K562 (cell line): ENCODE results near the gene SLC22A15. TPM values are rescaled to one million over a fixed set of nuclear protein-coding genes. Genes with fewer than 3 reads are reported as not detected.

Experiments
- ATAC-seq: fragments of 200-7000 bp; cut with Tn5 transposase; 3 replicates; pipeline ENCODE4 v1.9.1; 2020; ENCODE audit warnings: moderate library complexity
- BruUV-seq: library from RNA; stranded (reverse); fragments of 400-500 nt; replicated peaks from 2 replicates; lab custom pipeline; 2021; lab: Mats Ljungman, UMichigan
- CTCF ChIA-PET: fragments of 300-600 bp; formaldehyde crosslinking; extraction: SDS; loops from one replicate; lab custom pipeline; 2021; ENCODE audit warnings: low intra/inter-chr PET ratio; lab: Yijun Ruan, JAX
- POLR2A ChIA-PET: fragments of 300-600, 350-650 bp; sonication (Branson Sonifier 250); formaldehyde crosslinking; extraction: SDS; loops from one replicate; lab custom pipeline; 2021; ENCODE audit warnings: antibody characterized with exemption, inconsistent platforms; lab: Yijun Ruan, JAX
- DNase-seq, 4 experiments: peaks; one replicate each; pipeline versions ENCODE4 v3.0.0 to v3.0.0-alpha.2; 2011 to 2018; ENCODE audit warnings: low spot score in 3 of 4, mixed read lengths in 3 of 4; ENCODE audit errors: extremely low read depth in 1 of 4
- FAIRE-seq: peaks from 2 replicates; lab custom pipeline; 2011; peaks lifted over from hg19 to GRCh38; lab: Jason Lieb, UNC
- H2AFZ ChIP-seq: 2 replicates; pipeline ENCODE4 v1.6.0; 2011; ENCODE audit warnings: low read depth, low read length, control low read depth, inconsistent platforms
- H3K27ac ChIP-seq: fragments of 200-600 bp; 3 replicates; pipeline ENCODE4 v1.8.0; 2011; ENCODE audit warnings: low read depth, mild to moderate bottlenecking, control low read depth, inconsistent platforms, low read length, moderate library complexity, mixed read lengths; ENCODE audit errors: extremely low read depth
- H3K27me3 ChIP-seq, 2 experiments: fragments of 300-600 bp in 1 of 2; 2 replicates in 1 of 2; 3 replicates in 1 of 2; pipeline versions ENCODE4 v1.6.0 to v1.8.0; 2011; ENCODE audit warnings: inconsistent platforms in 2 of 2, low read length in 2 of 2, mild to moderate bottlenecking in 1 of 2, mixed read lengths in 1 of 2, moderate library complexity in 1 of 2; ENCODE audit not compliant: control insufficient read depth in 2 of 2, insufficient read depth in 2 of 2
- H3K36me3 ChIP-seq: fragments of 300-600 bp; 3 replicates; pipeline ENCODE4 v1.8.0; 2011; ENCODE audit warnings: mild to moderate bottlenecking, low read length, inconsistent platforms; ENCODE audit not compliant: control insufficient read depth, insufficient read depth
- H3K4me1 ChIP-seq, 2 experiments: fragments of 200-600 bp in 1 of 2; replicated peaks in 1 of 2; 2 replicates in 1 of 2; 3 replicates in 1 of 2; pipeline versions ENCODE4 v1.5.1 to v1.8.0; 2011; ENCODE audit warnings: inconsistent platforms in 2 of 2, low read length in 2 of 2, mild to moderate bottlenecking in 1 of 2, mixed read lengths in 1 of 2, moderate library complexity in 1 of 2; ENCODE audit not compliant: control insufficient read depth in 2 of 2, insufficient read depth in 2 of 2
- H3K4me2 ChIP-seq: 2 replicates; pipeline ENCODE4 v1.6.1; 2011; ENCODE audit warnings: low read length, control low read depth, inconsistent platforms, mixed read lengths; ENCODE audit not compliant: insufficient read depth
- H3K4me3 ChIP-seq: fragments of 200-600 bp; sonication (generic), shearing (Covaris generic); 2 replicates; pipeline ENCODE4 v1.5.1; 2016; ENCODE audit warnings: control low read depth, inconsistent platforms
- H3K79me2 ChIP-seq: fragments of 200-600 bp; 3 replicates; pipeline ENCODE4 v1.8.0; 2011; ENCODE audit warnings: low read length, inconsistent platforms; ENCODE audit not compliant: control insufficient read depth, insufficient read depth
- H3K9ac ChIP-seq, 2 experiments: 2 replicates each; pipeline versions ENCODE4 v1.6.0 to v1.6.1; 2011; ENCODE audit warnings: low read depth in 2 of 2, low read length in 2 of 2, control low read depth in 1 of 2, inconsistent platforms in 1 of 2, mild to moderate bottlenecking in 1 of 2, mixed read lengths in 1 of 2; ENCODE audit not compliant: insufficient read depth in 1 of 2
- H3K9me1 ChIP-seq: one replicate; pipeline ENCODE4 v1.6.0; 2011; ENCODE audit warnings: inconsistent platforms, mild to moderate bottlenecking, low read length, moderate library complexity; ENCODE audit not compliant: control insufficient read depth, insufficient read depth
- H3K9me3 ChIP-seq: replicated peaks from 2 replicates; pipeline ENCODE4 v1.5.1; 2011; ENCODE audit warnings: low read depth, low read length, inconsistent platforms; ENCODE audit not compliant: control insufficient read depth, insufficient read depth
- H4K20me1 ChIP-seq: replicated peaks from 2 replicates; pipeline ENCODE4 v1.6.1; 2011; ENCODE audit warnings: low read length, inconsistent platforms, mixed read lengths; ENCODE audit not compliant: control insufficient read depth, insufficient read depth
- ARID3B ChIP-seq: fragments of 250-450 bp; sonication (Bioruptor Pico); IDR thresholded peaks from 2 replicates; pipeline ENCODE4 v1.4.0; 2020; ENCODE audit warnings: borderline replicate concordance
- ASH1L ChIP-seq: fragments of 450-650 bp; IDR thresholded peaks from 2 replicates; pipeline ENCODE4 v1.6.1; 2018; ENCODE audit warnings: borderline replicate concordance, mild to moderate bottlenecking, low read depth; ENCODE audit not compliant: partially characterized antibody
- ATF6 ChIP-seq: sonication (generic); formaldehyde crosslinking; IDR thresholded peaks from 2 replicates; pipeline ENCODE4 v1.4.0; 2020; ENCODE audit warnings: mild to moderate bottlenecking, missing genetic modification reagents
- FOS ChIP-seq: IDR thresholded peaks from 3 replicates; pipeline ENCODE4 v1.6.1; 2011; ENCODE audit not compliant: insufficient read length; ENCODE audit errors: extremely low read depth
- GTF2F1 ChIP-seq: IDR thresholded peaks from 2 replicates; pipeline ENCODE4 v1.6.1; 2011; ENCODE audit warnings: low read depth, low read length, improper control_type of control experiment
- HDAC2 ChIP-seq: fragments of 450-650 bp; IDR thresholded peaks from 2 replicates; pipeline ENCODE4 v1.6.1; 2016; ENCODE audit warnings: mild to moderate bottlenecking
- ID3 ChIP-seq, 2 experiments: fragments of 250-450 bp in 1 of 2; fragments of 450-650 bp in 1 of 2; sonication (Bioruptor Pico) in 1 of 2; IDR thresholded peaks; 2 replicates each; pipeline versions ENCODE4 v1.6.1 to v1.8.0; 2016 to 2021; ENCODE audit warnings: mild to moderate bottlenecking in 2 of 2, moderate library complexity in 2 of 2, missing compliant biosample characterization in 1 of 2, missing genetic modification characterization in 1 of 2
- KDM1A ChIP-seq, 2 experiments: fragments of 450-650 bp; IDR thresholded peaks; 2 replicates each; pipeline ENCODE4 v1.6.1; 2016; ENCODE audit warnings: mild to moderate bottlenecking in 2 of 2
- L3MBTL2 ChIP-seq: fragments of 450-650 bp; IDR thresholded peaks from 2 replicates; pipeline ENCODE4 v1.6.1; 2016; ENCODE audit warnings: mild to moderate bottlenecking, moderate library complexity
- MEIS2 ChIP-seq: fragments of 450-650 bp; IDR thresholded peaks from 2 replicates; pipeline ENCODE4 v1.6.1; 2014; ENCODE audit warnings: mild to moderate bottlenecking; ENCODE audit not compliant: partially characterized antibody
- ZBED1 ChIP-seq: IDR thresholded peaks from 2 replicates; pipeline ENCODE4 v1.6.1; 2014
- ZC3H11A ChIP-seq: IDR thresholded peaks from 2 replicates; pipeline ENCODE4 v1.6.1; 2012; ENCODE audit warnings: low read depth, low read length, improper control_type of control experiment
- WGBS: fragments of 100-300 bp; shearing (Covaris generic); methylation state at CpG from one replicate; pipeline ENCODE4 v1.1.6; 2016; ENCODE audit warnings: low coverage, mixed read lengths; ENCODE audit not compliant: insufficient coverage; ENCODE audit errors: missing lambda C conversion rate; 5-methylcytosine and 5-hydroxymethylcytosine counted together
- in situ Hi-C: fragments of 300-500 bp; cut with MboI; formaldehyde crosslinking; loops from 4 replicates; pipeline ENCODE4 v1.15.0; 2018; ENCODE audit warnings: inconsistent platforms, mixed read lengths
- intact Hi-C: fragments of 100-400 bp; cut with micrococcal nuclease; formaldehyde crosslinking; loops from 2 replicates; pipeline ENCODE4 v1.14.2; 2022
- polyA plus RNA-seq, 8 experiments: library from polyadenylated mRNA; depleted of rRNA in 4 of 8; stranded (reverse) in 5 of 8; unstranded in 3 of 8; fragments of >200 nt; fragmentation: Nextera tagmentation in 2 of 8; fragmentation: Illumina TruSeq in 1 of 8; extraction: Ambion mirVana in 2 of 8; extraction: Trizol in 1 of 8; gene quantifications; 2 replicates each; pipeline versions ENCODE4 v1.2.1 to v1.2.3, GENCODE V29; 2011 to 2014; ENCODE audit warnings: inconsistent platforms in 1 of 8, missing spikeins in 1 of 8
- total RNA-seq, 7 experiments: library from RNA; depleted of rRNA in 6 of 7; stranded (reverse); fragments of >200 nt in 6 of 7; fragmentation: Illumina TruSeq in 2 of 7; extraction: Trizol in 2 of 7; gene quantifications; 2 replicates each; pipeline versions ENCODE4 v1.2.1 to v1.2.3, GENCODE V29; 2011 to 2021; ENCODE audit warnings: low replicate concordance in 1 of 7

SLC22A15 gene
- total and polyA plus RNA-seq, 9 of the 15 experiments (the other 6 are each of a cell fraction or from before 2014, with no cell fraction given), result 0.24 to 2.7 (median 1.2) TPM

GRCh38 chr1:116106646-116107045 lies 130.3 kb downstream of the SLC22A15 start:
- peaks cover 4 to 17% of the 10 kb centered on the region in 2 experiments; a peak in 4 of 5 replicates for H3K27me3 ChIP-seq
- intact Hi-C loops (no loop called here), in situ Hi-C loops (no loop called here)
- no peak for TF ChIP-seq ZC3H11A
- TF ChIP-seq ARID3B (CRISPR knock-in tag), result no peak
- no peak for TF ChIP-seq HDAC2
- no peak for TF ChIP-seq ZBED1
- TF ChIP-seq ASH1L, result no peak
- TF ChIP-seq KDM1A (IDR thresholded peaks at IDR 0.05), result no peak
- no peak for TF ChIP-seq L3MBTL2
- no peak for TF ChIP-seq FOS
- no peak for TF ChIP-seq MEIS2
- TF ChIP-seq GTF2F1, result no peak
- no peak for TF ChIP-seq ATF6 (CRISPR knock-in tag)
- TF ChIP-seq ID3 (CRISPR knock-in tag; IDR thresholded peaks at IDR 0.05), result no peak
- no peak for TF ChIP-seq ID3 (tag; IDR thresholded peaks at IDR 0.05)
- TF ChIP-seq, all 486 proteins: peak for 0
- ATAC-seq, result no peak
- 0% methylated on average over 4 of the region's 4 CpGs for WGBS
- no peak for DNase-seq
- Histone ChIP-seq H2AFZ (no peak overlapping the region), H3K36me3 (no peaks in the 10 kb centered on the region), H3K27ac (no peak overlapping the region), H3K4me3 (no peak overlapping the region), H3K4me1 (no peaks in the 10 kb centered on the region), H3K9me3 (no peaks in the 10 kb centered on the region), H3K4me2 (no peak overlapping the region), H3K9ac (no peak overlapping the region), H3K9me1 (no peaks in the 10 kb centered on the region), H4K20me1 (no peaks in the 10 kb centered on the region), H3K79me2 (no peaks in the 10 kb centered on the region)
- FAIRE-seq, result no peak
- BruUV-seq, result no TSS peak
- POLR2A ChIA-PET, result interaction anchor here (0.6 to 0.7 kb wide), 2 partner anchors 48 to 284 kb away, joined by 3 read pairs; no protein-coding TSS in a partner anchor
- CTCF ChIA-PET, result no interaction called here
